Astrocyte (in vitro differentiated cells and primary cell): ENCODE data around the gene ITPRIPL1.

Experiments used
- CTCF ChIP-seq: IDR thresholded peaks from 2 replicates; pipeline ENCODE4 v1.5.1; 2011; ENCODE audit warnings: low read depth, mild to moderate bottlenecking, inconsistent platforms, low read length, moderate library complexity; ENCODE audit not compliant: insufficient read depth
- EZH2 ChIP-seq: IDR thresholded peaks from 2 replicates; pipeline ENCODE4 v1.6.1; 2012; ENCODE audit warnings: mild to moderate bottlenecking, low read length, inconsistent platforms; ENCODE audit not compliant: insufficient read depth

GRCh38 chr2:96287273-96287856 is 37.8 kb upstream of the ITPRIPL1 start:
- no peak for TF ChIP-seq CTCF
- no peak for TF ChIP-seq EZH2
